ENCODE data around the gene SESTD1. TPM values are rescaled to one million over a fixed set of nuclear protein-coding genes. Genes with fewer than 3 reads are reported as not detected.
A peak's percentile ranks its signal among the peaks of the same experiment; 100 is the strongest.

The SESTD1 gene
- total RNA-seq, 2 experiments from 2014 or later = 8.7 to 10.2 TPM

- Mint-ChIP-seq H3K4me3 (peak overlapping the region; percentile 91), H3K27ac (peak overlapping the region; percentile 63), H3K36me3 (ENCODE audit: low read depth) (peaks cover 4% of the 10 kb centered on the region), H3K4me1 (ENCODE audit: low read depth) (peaks cover 19% of the 10 kb centered on the region), H3K9me3 (no peaks in the 10 kb centered on the region), H3K27me3 (peaks cover 23% of the 10 kb centered on the region)
- CTCF ChIA-PET = interaction anchor here (1.8 kb wide), 1 partner anchor 45 kb away, joined by 4 read pairs; no protein-coding TSS in a partner anchor
- DNase-seq (peak in 10 of 14 experiments; percentile 2 to 58 (median 24)), ATAC-seq (ENCODE audit: poor library complexity) (peak; percentile 49)
- Histone ChIP-seq H3K36me3 (ENCODE audit: insufficient read depth, low read length) (no peaks in the 10 kb centered on the region), H3K27me3 (ENCODE audit: control insufficient read depth in 1 of 2, insufficient read depth in 2 of 2, low read length in 2 of 2) (peaks cover 0 to 21% of the 10 kb centered on the region in 2 experiments), H3K27ac (ENCODE audit: low read depth in 1 of 2, low read length in 2 of 2) (no peak overlapping the region), H3K4me3 (ENCODE audit: low read length) (peak overlapping the region; percentile 70), H3K4me1 (ENCODE audit: insufficient read depth, low read length) (peaks cover 10% of the 10 kb centered on the region), H3K9me3 (ENCODE audit: control insufficient read depth in 1 of 2, insufficient read depth in 1 of 2, low read length in 2 of 2) (no peaks in the 10 kb centered on the region)
- intact Hi-C loops (cut with DNase I, micrococcal nuclease) = no loop called here
- POLR2A ChIA-PET = no interaction called here
- TF ChIP-seq CTCF (IDR thresholded peaks at IDR 0.05) = no peak
These were observed 925 bp downstream of the SESTD1 start for GRCh38 chr2:179263446-179264367.

- no peak for ATAC-seq (ENCODE audit: poor library complexity)
- Mint-ChIP-seq H3K4me3 (peak overlapping the region; percentile 91), H3K27ac (peak overlapping the region; percentile 63), H3K4me1 (ENCODE audit: low read depth) (peaks cover 19% of the 10 kb centered on the region), H3K36me3 (ENCODE audit: low read depth) (peaks cover 4% of the 10 kb centered on the region), H3K27me3 (peaks cover 23% of the 10 kb centered on the region), H3K9me3 (no peaks in the 10 kb centered on the region)
- H3K9me3 ChIP-seq (ENCODE audit: control insufficient read depth in 1 of 2, insufficient read depth in 1 of 2, low read length in 2 of 2) = no peaks in the 10 kb centered on the region
- peaks cover 10% of the 10 kb centered on the region for H3K4me1 ChIP-seq (ENCODE audit: insufficient read depth, low read length)
- H3K27ac ChIP-seq (ENCODE audit: low read depth in 1 of 2, low read length in 2 of 2) = no peak overlapping the region
- intact Hi-C loops (cut with DNase I, micrococcal nuclease) = no loop called here
- H3K4me3 ChIP-seq (ENCODE audit: low read length) = peak overlapping the region; percentile 70
- ChIA-PET CTCF (interaction anchor here (1.8 kb wide), 1 partner anchor 44 kb away, joined by 4 read pairs; no protein-coding TSS in a partner anchor), POLR2A (interaction anchor here (0.7 kb wide), 1 partner anchor 783 kb away, joined by 3 read pairs; the partner anchor contains the start of gene PLEKHA3)
- H3K27me3 ChIP-seq (ENCODE audit: control insufficient read depth in 1 of 2, insufficient read depth in 2 of 2, low read length in 2 of 2) = peaks cover 0 to 21% of the 10 kb centered on the region in 2 experiments
- no peaks in the 10 kb centered on the region for H3K36me3 ChIP-seq (ENCODE audit: insufficient read depth, low read length)
- no peak for DNase-seq
- no peak for TF ChIP-seq CTCF (IDR thresholded peaks at IDR 0.05)
These were observed 1.6 kb downstream of the SESTD1 start for GRCh38 chr2:179263015-179263414.

GRCh38 chr2:179262077-179262660 is 2.5 kb downstream of the SESTD1 start:
- Histone ChIP-seq H3K4me1 (ENCODE audit: insufficient read depth, low read length) (peaks cover 10% of the 10 kb centered on the region), H3K4me3 (ENCODE audit: low read length) (no peak overlapping the region), H3K9me3 (ENCODE audit: control insufficient read depth in 1 of 2, insufficient read depth in 1 of 2, low read length in 2 of 2) (no peaks in the 10 kb centered on the region), H3K36me3 (ENCODE audit: insufficient read depth, low read length) (no peaks in the 10 kb centered on the region), H3K27ac (ENCODE audit: low read depth in 1 of 2, low read length in 2 of 2) (no peak overlapping the region), H3K27me3 (ENCODE audit: control insufficient read depth in 1 of 2, insufficient read depth in 2 of 2, low read length in 2 of 2) (peaks cover 0 to 20% of the 10 kb centered on the region in 2 experiments)
- POLR2A ChIA-PET = no interaction called here
- DNase-seq (no peak), ATAC-seq (ENCODE audit: poor library complexity) (no peak)
- Mint-ChIP-seq H3K27ac (no peak overlapping the region), H3K9me3 (no peaks in the 10 kb centered on the region), H3K36me3 (ENCODE audit: low read depth) (peaks cover 4% of the 10 kb centered on the region), H3K27me3 (peaks cover 23% of the 10 kb centered on the region), H3K4me3 (peak overlapping the region; percentile 57), H3K4me1 (ENCODE audit: low read depth) (peaks cover 19% of the 10 kb centered on the region)
- TF ChIP-seq CTCF (IDR thresholded peaks at IDR 0.05) = no peak
- intact Hi-C loops (cut with DNase I, micrococcal nuclease) = no loop called here
- CTCF ChIA-PET = interaction anchor here (1.8 kb wide), 1 partner anchor 43 kb away, joined by 4 read pairs; no protein-coding TSS in a partner anchor

All from CD4-positive, alpha-beta T cell (primary cell).